PC-9 (cell line): ENCODE measurements around the gene MAJIN.

Experiments used
- EZH2 ChIP-seq: fragments of 200-600 bp; sonication (generic); IDR thresholded peaks from 2 replicates; pipeline ENCODE4 v1.8.0; 2017; ENCODE audit warnings: antibody characterized with exemption, low read depth
- TF ChIP-seq, protein P1 (sequence below): fragments of 200-600 bp; sonication (generic); conservative IDR thresholded peaks from 2 replicates; pipeline ENCODE4 v1.6.1; 2017; ENCODE audit warnings: mixed run types, antibody characterized with exemption, mild to moderate bottlenecking, moderate library complexity

DNA sequence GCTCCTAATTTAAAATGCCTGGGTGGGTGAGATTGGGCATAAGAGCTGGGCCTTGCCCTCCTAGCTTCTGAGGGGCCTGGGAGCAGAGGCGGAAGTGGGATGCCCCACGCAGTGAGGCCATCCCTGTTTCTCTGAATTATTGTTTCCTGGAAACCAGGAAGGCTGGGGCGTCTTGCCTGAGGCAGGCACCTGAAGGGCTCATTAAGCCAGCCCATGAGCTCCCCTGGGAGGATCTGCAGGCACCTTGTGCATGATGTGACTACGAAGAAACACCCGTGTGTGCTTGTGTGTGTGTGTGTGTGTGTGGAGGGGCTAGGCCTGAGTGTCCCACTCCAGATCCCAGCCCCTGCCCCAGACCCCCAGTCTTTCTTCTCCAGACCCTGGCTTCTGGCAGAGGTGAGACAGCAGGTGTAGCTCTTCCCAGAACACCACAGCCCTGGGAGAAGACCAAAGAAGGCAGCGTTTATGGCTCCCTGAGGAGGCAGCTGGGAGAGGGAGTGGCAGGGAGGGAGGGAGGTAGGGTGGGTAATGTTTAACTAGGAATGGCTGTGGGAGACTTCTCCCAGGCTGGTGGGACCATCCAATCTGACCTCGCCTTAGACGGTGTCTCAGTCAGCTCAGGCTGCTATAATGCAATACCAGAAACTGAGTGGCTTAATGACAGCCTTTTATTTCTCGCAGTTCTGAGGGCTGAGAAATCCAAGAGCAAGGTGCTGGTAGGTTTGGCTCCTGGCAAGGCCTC is 27.0 kb upstream of the MAJIN start:
- TF ChIP-seq, protein P1, sequence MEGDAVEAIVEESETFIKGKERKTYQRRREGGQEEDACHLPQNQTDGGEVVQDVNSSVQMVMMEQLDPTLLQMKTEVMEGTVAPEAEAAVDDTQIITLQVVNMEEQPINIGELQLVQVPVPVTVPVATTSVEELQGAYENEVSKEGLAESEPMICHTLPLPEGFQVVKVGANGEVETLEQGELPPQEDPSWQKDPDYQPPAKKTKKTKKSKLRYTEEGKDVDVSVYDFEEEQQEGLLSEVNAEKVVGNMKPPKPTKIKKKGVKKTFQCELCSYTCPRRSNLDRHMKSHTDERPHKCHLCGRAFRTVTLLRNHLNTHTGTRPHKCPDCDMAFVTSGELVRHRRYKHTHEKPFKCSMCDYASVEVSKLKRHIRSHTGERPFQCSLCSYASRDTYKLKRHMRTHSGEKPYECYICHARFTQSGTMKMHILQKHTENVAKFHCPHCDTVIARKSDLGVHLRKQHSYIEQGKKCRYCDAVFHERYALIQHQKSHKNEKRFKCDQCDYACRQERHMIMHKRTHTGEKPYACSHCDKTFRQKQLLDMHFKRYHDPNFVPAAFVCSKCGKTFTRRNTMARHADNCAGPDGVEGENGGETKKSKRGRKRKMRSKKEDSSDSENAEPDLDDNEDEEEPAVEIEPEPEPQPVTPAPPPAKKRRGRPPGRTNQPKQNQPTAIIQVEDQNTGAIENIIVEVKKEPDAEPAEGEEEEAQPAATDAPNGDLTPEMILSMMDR, result no peak
- TF ChIP-seq EZH2, result no peak
